Stimulated activated CD8-positive, alpha-beta memory T cell treated with anti-CD3 and anti-CD28 coated beads, Interleukin-2, amount 100 ng/mL, for 48 hours (primary cell): ENCODE results near the gene ABCC1.
"Not testable (repeated sequence)": the region's sequence is repeated elsewhere in the genome, so short reads cannot be mapped to it uniquely, and the experiment has no call there.

ENCODE experiments used
- DNase-seq, 2 donors: peaks; one replicate each; pipeline ENCODE4 v3.0.0-alpha.2; 2020; ENCODE audit warnings: low read depth in 2 of 2

ABCC1 gene

GRCh38 chr16:16158741-16159374, 209.4 kb downstream of the ABCC1 start:
- no peak for DNase-seq

GRCh38 chr16:16159662-16160061, 210.2 kb downstream of the ABCC1 start:
- DNase-seq = no peak

- no peak for DNase-seq
Observed at GRCh38 chr16:16161319-16161718, 211.9 kb downstream of the ABCC1 start.

- not testable (repeated sequence) for DNase-seq
Observed at GRCh38 chr16:16161840-16162239, 212.4 kb downstream of the ABCC1 start.

- DNase-seq = no peak
Observed at GRCh38 chr16:16162591-16162990, 213.2 kb downstream of the ABCC1 start.

- DNase-seq = no peak
Observed at GRCh38 chr16:16163109-16163508, 213.7 kb downstream of the ABCC1 start.

- no peak for DNase-seq
Observed at GRCh38 chr16:16163571-16163970, 214.2 kb downstream of the ABCC1 start.

- DNase-seq = no peak
Observed at GRCh38 chr16:16164243-16164642, 214.8 kb downstream of the ABCC1 start.

GRCh38 chr16:16166085-16166484, 216.7 kb downstream of the ABCC1 start:
- DNase-seq = no peak

GRCh38 chr16:16166949-16167348, 217.5 kb downstream of the ABCC1 start:
- DNase-seq = no peak

GRCh38 chr16:16167927-16168326, 218.5 kb downstream of the ABCC1 start:
- DNase-seq = no peak

GRCh38 chr16:16168431-16168830, 219.0 kb downstream of the ABCC1 start:
- no peak for DNase-seq

GRCh38 chr16:16169615-16170014, 220.2 kb downstream of the ABCC1 start:
- no peak for DNase-seq

- no peak for DNase-seq
Observed at GRCh38 chr16:16171332-16171919, 222.0 kb downstream of the ABCC1 start.

GRCh38 chr16:16172991-16173390, 223.6 kb downstream of the ABCC1 start:
- no peak for DNase-seq

GRCh38 chr16:16175296-16175695, 225.9 kb downstream of the ABCC1 start:
- no peak for DNase-seq

GRCh38 chr16:16176328-16176727, 226.9 kb downstream of the ABCC1 start:
- no peak for DNase-seq

- no peak for DNase-seq
Observed at GRCh38 chr16:16178455-16179162, 229.2 kb downstream of the ABCC1 start.

- not testable (repeated sequence) for DNase-seq
Observed at GRCh38 chr16:16181748-16182147, 232.3 kb downstream of the ABCC1 start.

GRCh38 chr16:16182918-16183317, 233.5 kb downstream of the ABCC1 start:
- no peak for DNase-seq

- DNase-seq = no peak
Observed at GRCh38 chr16:16183562-16183961, 234.1 kb downstream of the ABCC1 start.

GRCh38 chr16:16184594-16184993, 235.2 kb downstream of the ABCC1 start:
- DNase-seq = no peak

GRCh38 chr16:16185095-16185494, 235.7 kb downstream of the ABCC1 start:
- no peak for DNase-seq
